GM12878 (cell line): Measurements from ENCODE around the gene ARHGAP26. TPM values are rescaled to one million over a fixed set of nuclear protein-coding genes. Genes with fewer than 3 reads are reported as not detected.

Experiments
- ATAC-seq: fragments of 200-7000 bp; cut with Tn5 transposase; 3 replicates; pipeline ENCODE4 v1.9.1; 2020; ENCODE audit warnings: mild to moderate bottlenecking, moderate library complexity
- BruUV-seq: library from RNA; stranded (reverse); fragments of 400-500 nt; replicated peaks from 2 replicates; lab custom pipeline; 2021; lab: Mats Ljungman, UMichigan
- CTCF ChIA-PET: fragments of 300-600 bp; sonication (Branson Sonifier 250); formaldehyde crosslinking; extraction: SDS; loops from one replicate; lab custom pipeline; 2021; ENCODE audit warnings: inconsistent platforms; lab: Yijun Ruan, JAX
- POLR2A ChIA-PET: fragments of 350-600 bp; formaldehyde crosslinking; extraction: SDS; loops from one replicate; lab custom pipeline; 2021; ENCODE audit warnings: inconsistent platforms; lab: Charles Lee
- RAD21 ChIA-PET: fragments of 300-600 bp; sonication (Branson Sonifier 250); formaldehyde crosslinking; loops from one replicate; lab custom pipeline; 2023; ENCODE audit warnings: antibody characterized with exemption; ENCODE audit not compliant: unreplicated experiment; lab: Charles Lee
- SMC1A ChIA-PET: fragments of 300-600 bp; sonication (Branson Sonifier 250); formaldehyde crosslinking; loops from one replicate; lab custom pipeline; 2023; ENCODE audit not compliant: unreplicated experiment, uncharacterized antibody; lab: Charles Lee
- DNase-seq: peaks from one replicate; pipeline ENCODE4 v3.0.0-alpha.2; 2011; ENCODE audit warnings: low read depth, low spot score
- FAIRE-seq: peaks from 3 replicates; lab custom pipeline; 2011; peaks lifted over from hg19 to GRCh38; lab: Jason Lieb, UNC
- H2AFZ ChIP-seq: 2 replicates; pipeline ENCODE4 v1.6.0; 2011; ENCODE audit warnings: low read depth, low read length, control low read depth; ENCODE audit not compliant: control insufficient read depth
- H3K27ac ChIP-seq: 2 replicates; pipeline ENCODE4 v1.5.1; 2011; ENCODE audit warnings: control low read depth; ENCODE audit not compliant: control insufficient read depth, insufficient read depth
- H3K27me3 ChIP-seq, 2 experiments: replicated peaks in 1 of 2; 2 replicates each; pipeline versions ENCODE4 v1.6.0 to v1.6.1; 2011; ENCODE audit warnings: low read length in 1 of 2; ENCODE audit not compliant: control insufficient read depth in 2 of 2, insufficient read depth in 2 of 2
- H3K36me3 ChIP-seq, 2 experiments: 2 replicates each; pipeline ENCODE4 v1.5.1; 2011; ENCODE audit warnings: low read length in 1 of 2; ENCODE audit not compliant: control insufficient read depth in 2 of 2, insufficient read depth in 2 of 2
- H3K4me1 ChIP-seq: 2 replicates; pipeline ENCODE4 v1.6.1; 2011; ENCODE audit warnings: mild to moderate bottlenecking, low read length, moderate library complexity, mixed read lengths; ENCODE audit not compliant: control insufficient read depth, insufficient read depth
- H3K4me2 ChIP-seq: 2 replicates; pipeline ENCODE4 v1.6.0; 2011; ENCODE audit warnings: control low read depth; ENCODE audit not compliant: control insufficient read depth, insufficient read depth
- H3K4me3 ChIP-seq: fragments of 200-600 bp; sonication (generic); 2 replicates; pipeline ENCODE4 v1.5.1; 2016
- H3K79me2 ChIP-seq: 2 replicates; pipeline ENCODE4 v1.6.0; 2011; ENCODE audit warnings: low read length; ENCODE audit not compliant: control insufficient read depth, insufficient read depth
- H3K9ac ChIP-seq: 2 replicates; pipeline ENCODE4 v1.8.0; 2011; ENCODE audit warnings: low read length, control low read depth, mixed read lengths; ENCODE audit not compliant: control insufficient read depth, insufficient read depth
- H3K9me3 ChIP-seq: replicated peaks from 3 replicates; pipeline ENCODE4 v1.5.1; 2011; ENCODE audit warnings: mild to moderate bottlenecking, low read length; ENCODE audit not compliant: control insufficient read depth, insufficient read depth
- H4K20me1 ChIP-seq: 2 replicates; pipeline ENCODE4 v1.6.0; 2011; ENCODE audit not compliant: control insufficient read depth, insufficient read depth
- ATF2 ChIP-seq: IDR thresholded peaks from 2 replicates; pipeline ENCODE4 v1.6.1; 2012; ENCODE audit warnings: low read length, inconsistent platforms
- EED ChIP-seq: sonication (generic); IDR thresholded peaks from 2 replicates; pipeline ENCODE4 v1.6.1; 2016; ENCODE audit warnings: antibody characterized with exemption, low read depth
- KDM1A ChIP-seq: fragments of 200-600 bp; sonication (generic); IDR thresholded peaks from 2 replicates; pipeline ENCODE4 v1.6.1; 2016; ENCODE audit warnings: borderline replicate concordance
- NFIC ChIP-seq: IDR thresholded peaks from 2 replicates; pipeline ENCODE4 v1.6.1; 2012; ENCODE audit warnings: low read depth, mild to moderate bottlenecking, inconsistent platforms, low read length, moderate library complexity
- RUNX3 ChIP-seq: IDR thresholded peaks from 2 replicates; pipeline ENCODE4 v1.6.1; 2012; ENCODE audit warnings: low read length, inconsistent platforms
- WGBS: methylation state at CpG from one replicate; pipeline ENCODE4 v1.1.6; 2016; ENCODE audit warnings: low lambda C conversion rate; ENCODE audit not compliant: insufficient replicate concordance, insufficient coverage; ENCODE audit errors: missing lambda C conversion rate; 5-methylcytosine and 5-hydroxymethylcytosine counted together
- in situ Hi-C: fragments of 300-500 bp; cut with MboI; formaldehyde crosslinking; loops from 9 replicates; pipeline ENCODE4 v1.14.3; 2018; ENCODE audit warnings: mixed read lengths
- intact Hi-C: fragments of 100-400 bp; cut with micrococcal nuclease; formaldehyde crosslinking; loops from one replicate; pipeline ENCODE4 v1.14.2; 2022; ENCODE audit not compliant: unreplicated experiment
- polyA plus RNA-seq, 11 experiments: library from polyadenylated mRNA; depleted of rRNA in 4 of 11; unstranded in 6 of 11; stranded (reverse) in 5 of 11; fragments of >200 nt; fragmentation: Nextera tagmentation in 4 of 11; fragmentation: Illumina TruSeq in 1 of 11; extraction: Ambion mirVana in 4 of 11; extraction: Trizol in 1 of 11; gene quantifications; 1 replicate in 1 of 11; 2 replicates in 10 of 11; pipeline versions ENCODE4 v1.2.1 to v1.2.3, GENCODE V29; 2011 to 2016; ENCODE audit warnings: inconsistent platforms in 2 of 11, missing spikeins in 2 of 11, low read depth in 1 of 11
- total RNA-seq, 4 experiments: library from RNA; depleted of rRNA in 3 of 4; stranded (reverse); fragments of >200 nt in 3 of 4; fragmentation: Illumina TruSeq in 1 of 4; extraction: Trizol in 1 of 4; gene quantifications; 2 replicates each; pipeline versions ENCODE4 v1.2.1 to v1.2.3, GENCODE V29; 2013 to 2021
- TF ChIP-seq, protein P1 (sequence below): fragments of 450-650 bp; formaldehyde crosslinking; IDR thresholded peaks from 2 replicates; pipeline ENCODE4 v1.4.0; 2020; ENCODE audit warnings: mild to moderate bottlenecking, moderate library complexity
- TF ChIP-seq, protein P2 (sequence below): IDR thresholded peaks from 2 replicates; pipeline ENCODE4 v1.6.1; 2011; ENCODE audit warnings: borderline replicate concordance, low read depth, mild to moderate bottlenecking, moderate library complexity, mixed read lengths, low read length; ENCODE audit not compliant: insufficient read depth; ENCODE audit errors: extremely low read length

Gene ARHGAP26
- total and polyA plus RNA-seq, 10 of the 15 experiments (the other 5 are each of a cell fraction or from before 2014, with no cell fraction given) = 9.4 to 41.5 (median 19.3) TPM

DNA sequence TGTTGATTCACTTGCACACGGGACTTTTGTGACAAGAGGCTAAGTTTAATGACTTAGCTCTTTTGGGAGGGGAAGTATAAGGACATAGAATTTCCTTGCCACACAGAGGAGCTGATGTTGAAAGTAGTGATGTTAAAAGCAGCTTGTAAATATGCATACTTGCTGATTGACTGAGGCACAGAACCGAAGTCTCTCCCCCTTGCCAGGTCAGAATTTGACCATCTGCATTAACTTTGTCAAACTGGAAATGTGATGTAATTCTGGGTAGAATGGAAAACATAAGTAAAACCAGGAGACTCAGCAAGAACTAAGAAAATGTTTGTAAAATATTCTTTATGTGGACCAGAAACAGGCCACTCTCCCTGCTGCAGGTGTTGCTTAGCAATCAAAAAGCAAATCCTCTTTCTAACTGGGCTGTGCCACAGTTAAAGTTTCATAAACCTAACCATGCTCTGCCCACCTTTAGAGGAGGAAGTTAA lies 349.2 kb downstream of the ARHGAP26 start:
- Histone ChIP-seq H4K20me1 (no peaks in the 10 kb centered on the region), H3K27me3 (no peaks in the 10 kb centered on the region), H3K4me1 (peaks cover 23% of the 10 kb centered on the region), H3K4me2 (peak overlapping the region; percentile 55), H3K27ac (peak overlapping the region; percentile 35), H3K4me3 (no peak overlapping the region), H3K36me3 (peaks cover 0 to 4% of the 10 kb centered on the region in 2 experiments; a peak in 2 of 4 replicates), H2AFZ (no peak overlapping the region), H3K9ac (0 out of 2 replicates have a peak overlapping the region, but pooled peaks have one; percentile 2), H3K79me2 (no peaks in the 10 kb centered on the region; the same call in 1 of the 2 replicates), H3K9me3 (no peaks in the 10 kb centered on the region; the same call in 2 of the 3 replicates)
- ChIA-PET POLR2A (interaction anchor here (1.0 to 1.6 kb wide), 10 partner anchors 9 to 103 kb away, joined by 3 to 8 read pairs (median 4); no protein-coding TSS in a partner anchor), RAD21 (interaction anchor here (0.7 to 3.9 kb wide), 24 partner anchors 8 to 111 kb away, joined by 3 to 17 read pairs (median 7); no protein-coding TSS in a partner anchor), CTCF (interaction anchor here (0.8 to 2.7 kb wide), 14 partner anchors 8 to 117 kb away, joined by 3 to 11 read pairs (median 4); no protein-coding TSS in a partner anchor), SMC1A (interaction anchor here (0.7 to 17.0 kb wide), 27 partner anchors 10 to 223 kb away, joined by 3 to 271 read pairs (median 5); no protein-coding TSS in a partner anchor)
- WGBS = 2% methylated on average over 2 of the region's 2 CpGs
- intact Hi-C loops (loop anchor here (10.0 kb wide), 1 partner anchor 195 kb away; no protein-coding TSS in a partner anchor), in situ Hi-C loops (no loop called here)
- no TSS peak for BruUV-seq
- ATAC-seq (peak; percentile 82), DNase-seq (no peak), FAIRE-seq (no peak)
- TF ChIP-seq ATF2 (peak; percentile 31; the same call in 1 of the 2 replicates), KDM1A (no peak), RUNX3 (peak; percentile 14; the same call in 1 of the 2 replicates), EED (0 out of 2 replicates have a peak, but pooled peaks have one; percentile 34), NFIC (peak; percentile 42; the same call in 1 of the 2 replicates)
- TF ChIP-seq, protein P1, sequence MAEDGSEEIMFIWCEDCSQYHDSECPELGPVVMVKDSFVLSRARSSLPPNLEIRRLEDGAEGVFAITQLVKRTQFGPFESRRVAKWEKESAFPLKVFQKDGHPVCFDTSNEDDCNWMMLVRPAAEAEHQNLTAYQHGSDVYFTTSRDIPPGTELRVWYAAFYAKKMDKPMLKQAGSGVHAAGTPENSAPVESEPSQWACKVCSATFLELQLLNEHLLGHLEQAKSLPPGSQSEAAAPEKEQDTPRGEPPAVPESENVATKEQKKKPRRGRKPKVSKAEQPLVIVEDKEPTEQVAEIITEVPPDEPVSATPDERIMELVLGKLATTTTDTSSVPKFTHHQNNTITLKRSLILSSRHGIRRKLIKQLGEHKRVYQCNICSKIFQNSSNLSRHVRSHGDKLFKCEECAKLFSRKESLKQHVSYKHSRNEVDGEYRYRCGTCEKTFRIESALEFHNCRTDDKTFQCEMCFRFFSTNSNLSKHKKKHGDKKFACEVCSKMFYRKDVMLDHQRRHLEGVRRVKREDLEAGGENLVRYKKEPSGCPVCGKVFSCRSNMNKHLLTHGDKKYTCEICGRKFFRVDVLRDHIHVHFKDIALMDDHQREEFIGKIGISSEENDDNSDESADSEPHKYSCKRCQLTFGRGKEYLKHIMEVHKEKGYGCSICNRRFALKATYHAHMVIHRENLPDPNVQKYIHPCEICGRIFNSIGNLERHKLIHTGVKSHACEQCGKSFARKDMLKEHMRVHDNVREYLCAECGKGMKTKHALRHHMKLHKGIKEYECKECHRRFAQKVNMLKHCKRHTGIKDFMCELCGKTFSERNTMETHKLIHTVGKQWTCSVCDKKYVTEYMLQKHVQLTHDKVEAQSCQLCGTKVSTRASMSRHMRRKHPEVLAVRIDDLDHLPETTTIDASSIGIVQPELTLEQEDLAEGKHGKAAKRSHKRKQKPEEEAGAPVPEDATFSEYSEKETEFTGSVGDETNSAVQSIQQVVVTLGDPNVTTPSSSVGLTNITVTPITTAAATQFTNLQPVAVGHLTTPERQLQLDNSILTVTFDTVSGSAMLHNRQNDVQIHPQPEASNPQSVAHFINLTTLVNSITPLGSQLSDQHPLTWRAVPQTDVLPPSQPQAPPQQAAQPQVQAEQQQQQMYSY (CRISPR knock-in tag) = no peak
- TF ChIP-seq, protein P2, sequence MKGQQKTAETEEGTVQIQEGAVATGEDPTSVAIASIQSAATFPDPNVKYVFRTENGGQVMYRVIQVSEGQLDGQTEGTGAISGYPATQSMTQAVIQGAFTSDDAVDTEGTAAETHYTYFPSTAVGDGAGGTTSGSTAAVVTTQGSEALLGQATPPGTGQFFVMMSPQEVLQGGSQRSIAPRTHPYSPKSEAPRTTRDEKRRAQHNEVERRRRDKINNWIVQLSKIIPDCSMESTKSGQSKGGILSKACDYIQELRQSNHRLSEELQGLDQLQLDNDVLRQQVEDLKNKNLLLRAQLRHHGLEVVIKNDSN = no peak
